CD4-positive, alpha-beta T cell (primary cell): Measurements from ENCODE around the gene CFAP45. TPM values are rescaled to one million over a fixed set of nuclear protein-coding genes. Genes with fewer than 3 reads are reported as not detected.

Experiments
- ATAC-seq: fragments of 200-7000 bp; cut with Tn5 transposase; one replicate; pipeline ENCODE4 v1.10.0; 2022; ENCODE audit warnings: mild to moderate bottlenecking; ENCODE audit not compliant: poor library complexity
- CTCF ChIA-PET: fragments of 350-600 bp; sonication (Branson Sonifier 250); formaldehyde crosslinking; loops from one replicate; lab custom pipeline; 2021; ENCODE audit warnings: antibody characterized with exemption, inconsistent platforms; lab: Charles Lee
- POLR2A ChIA-PET: fragments of 350-600 bp; sonication (Branson Sonifier 250); formaldehyde crosslinking; loops from one replicate; lab custom pipeline; 2021; ENCODE audit warnings: antibody characterized with exemption, inconsistent platforms; lab: Charles Lee
- DNase-seq, 14 experiments: peaks; one replicate each; pipeline ENCODE4 v3.0.0-alpha.2; 2013 to 2020; ENCODE audit warnings: mixed read lengths in 2 of 14
- H3K27ac ChIP-seq, 2 donors: one replicate each; pipeline versions ENCODE4 v1.5.1 to v1.7.0; 2013; ENCODE audit warnings: low read length in 2 of 2, low read depth in 1 of 2, mild to moderate bottlenecking in 1 of 2
- H3K27me3 ChIP-seq, 2 experiments: 1 replicate in 1 of 2; 2 replicates in 1 of 2; pipeline versions ENCODE4 v1.6.1 to v1.7.0; 2013; ENCODE audit warnings: low read length in 2 of 2, control low read depth in 1 of 2, mild to moderate bottlenecking in 1 of 2, moderate library complexity in 1 of 2; ENCODE audit not compliant: insufficient read depth in 2 of 2, control insufficient read depth in 1 of 2
- H3K36me3 ChIP-seq: one replicate; pipeline ENCODE4 v1.6.1; 2013; ENCODE audit warnings: low read length, control low read depth; ENCODE audit not compliant: insufficient read depth
- H3K4me1 ChIP-seq: one replicate; pipeline ENCODE4 v1.6.1; 2013; ENCODE audit warnings: low read length, control low read depth; ENCODE audit not compliant: insufficient read depth
- H3K4me3 ChIP-seq: one replicate; pipeline ENCODE4 v1.5.1; 2013; ENCODE audit warnings: mild to moderate bottlenecking, low read length, moderate library complexity
- H3K9me3 ChIP-seq, 2 experiments: 1 replicate in 1 of 2; 2 replicates in 1 of 2; pipeline versions ENCODE4 v1.6.1 to v1.7.0; 2013; ENCODE audit warnings: low read length in 2 of 2, mild to moderate bottlenecking in 2 of 2, control low read depth in 1 of 2, moderate library complexity in 1 of 2; ENCODE audit not compliant: control insufficient read depth in 1 of 2, insufficient read depth in 1 of 2
- H3K27ac Mint-ChIP-seq: one replicate; pipeline ENCODE4 v1.8.0; 2020; ENCODE audit warnings: mixed read lengths
- H3K27me3 Mint-ChIP-seq: one replicate; pipeline ENCODE4 v1.8.0; 2021; ENCODE audit warnings: mixed read lengths
- H3K36me3 Mint-ChIP-seq: one replicate; pipeline ENCODE4 v1.8.0; 2021; ENCODE audit warnings: low read depth, mixed read lengths
- H3K4me1 Mint-ChIP-seq: one replicate; pipeline ENCODE4 v1.8.0; 2021; ENCODE audit warnings: low read depth, mixed read lengths
- H3K4me3 Mint-ChIP-seq: one replicate; pipeline ENCODE4 v1.8.0; 2020; ENCODE audit warnings: mild to moderate bottlenecking, mixed read lengths
- H3K9me3 Mint-ChIP-seq: one replicate; pipeline ENCODE4 v1.8.0; 2020; ENCODE audit warnings: mixed read lengths
- intact Hi-C, 2 experiments: fragments of 100-400 bp; cut with DNase I in 1 of 2; cut with micrococcal nuclease in 1 of 2; formaldehyde crosslinking; loops; one replicate each; pipeline versions ENCODE4 v1.15.1 to v1.9.0; 2023 to 2025; cut with DNase I, micrococcal nuclease
- total RNA-seq, 174 experiments: library from RNA in 2 of 174; stranded (reverse) in 2 of 174; gene quantifications; one replicate each; pipeline ENCODE4 v1.2.3 and lab custom pipeline; 2021 to 2026
- TF ChIP-seq, protein P1 (sequence below): fragments of 200-600 bp; IDR thresholded peaks from one replicate; pipeline ENCODE4 v1.8.0; 2022; ENCODE audit warnings: antibody characterized with exemption, mild to moderate bottlenecking

The CFAP45 gene
- total RNA-seq, 2 experiments from 2014 or later, result 8.4 to 9.0 TPM

DNA sequence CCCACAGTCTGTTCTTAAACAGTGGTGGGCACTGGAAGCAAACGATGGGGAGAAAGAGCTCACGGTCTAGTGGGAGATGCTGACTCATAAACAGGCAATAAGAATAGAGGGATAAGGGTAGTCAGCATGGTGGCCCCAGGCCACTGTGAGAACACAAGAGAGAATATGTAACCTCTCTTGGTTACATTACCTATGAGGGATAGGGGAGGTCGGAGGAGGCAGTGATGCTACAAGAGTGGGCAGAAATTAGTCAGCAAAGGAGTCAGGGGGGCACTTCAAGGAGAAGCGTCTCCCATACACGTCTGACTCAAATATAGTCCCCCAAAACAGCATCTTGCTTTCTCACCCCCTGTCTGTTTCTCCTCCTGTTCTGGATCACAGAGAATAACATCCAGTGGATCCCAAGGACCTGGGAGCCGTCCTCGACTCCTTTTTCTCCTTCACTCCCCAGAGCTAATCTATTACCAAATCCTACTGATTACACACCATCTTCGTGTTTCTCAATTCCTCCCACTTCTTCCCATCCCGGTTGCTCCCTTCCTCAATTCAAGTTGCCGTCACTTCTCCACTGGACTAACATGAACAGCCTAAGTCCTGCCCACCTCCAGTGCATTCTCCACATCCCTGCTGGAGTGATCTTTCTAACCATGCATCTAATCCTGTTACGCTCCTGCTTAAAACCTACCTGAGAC is 71.2 kb downstream of the CFAP45 start:
- H3K27me3 ChIP-seq, result no peaks in the 10 kb centered on the region
- H3K4me1 Mint-ChIP-seq, result peaks cover 42% of the 10 kb centered on the region
- H3K27ac Mint-ChIP-seq, result no peak overlapping the region
- H3K9me3 ChIP-seq, result peaks cover 0 to 31% of the 10 kb centered on the region in 2 experiments
- peaks cover 37% of the 10 kb centered on the region for H3K4me1 ChIP-seq
- no peaks in the 10 kb centered on the region for H3K36me3 Mint-ChIP-seq
- TF ChIP-seq, protein P1, sequence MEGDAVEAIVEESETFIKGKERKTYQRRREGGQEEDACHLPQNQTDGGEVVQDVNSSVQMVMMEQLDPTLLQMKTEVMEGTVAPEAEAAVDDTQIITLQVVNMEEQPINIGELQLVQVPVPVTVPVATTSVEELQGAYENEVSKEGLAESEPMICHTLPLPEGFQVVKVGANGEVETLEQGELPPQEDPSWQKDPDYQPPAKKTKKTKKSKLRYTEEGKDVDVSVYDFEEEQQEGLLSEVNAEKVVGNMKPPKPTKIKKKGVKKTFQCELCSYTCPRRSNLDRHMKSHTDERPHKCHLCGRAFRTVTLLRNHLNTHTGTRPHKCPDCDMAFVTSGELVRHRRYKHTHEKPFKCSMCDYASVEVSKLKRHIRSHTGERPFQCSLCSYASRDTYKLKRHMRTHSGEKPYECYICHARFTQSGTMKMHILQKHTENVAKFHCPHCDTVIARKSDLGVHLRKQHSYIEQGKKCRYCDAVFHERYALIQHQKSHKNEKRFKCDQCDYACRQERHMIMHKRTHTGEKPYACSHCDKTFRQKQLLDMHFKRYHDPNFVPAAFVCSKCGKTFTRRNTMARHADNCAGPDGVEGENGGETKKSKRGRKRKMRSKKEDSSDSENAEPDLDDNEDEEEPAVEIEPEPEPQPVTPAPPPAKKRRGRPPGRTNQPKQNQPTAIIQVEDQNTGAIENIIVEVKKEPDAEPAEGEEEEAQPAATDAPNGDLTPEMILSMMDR, result no peak
- no peak overlapping the region for H3K4me3 Mint-ChIP-seq
- intact Hi-C loops, result no loop called here
- POLR2A ChIA-PET, result interaction anchor here (0.6 kb wide), 1 partner anchor 608 kb away, joined by 3 read pairs; no protein-coding TSS in a partner anchor
- no peaks in the 10 kb centered on the region for H3K27me3 Mint-ChIP-seq
- no peak overlapping the region for H3K4me3 ChIP-seq
- CTCF ChIA-PET, result no interaction called here
- no peaks in the 10 kb centered on the region for H3K9me3 Mint-ChIP-seq
- DNase-seq (peak in 1 of 14 experiments; percentile 22), ATAC-seq (no peak)
- no peaks in the 10 kb centered on the region for H3K36me3 ChIP-seq
- no peak overlapping the region for H3K27ac ChIP-seq

DNA sequence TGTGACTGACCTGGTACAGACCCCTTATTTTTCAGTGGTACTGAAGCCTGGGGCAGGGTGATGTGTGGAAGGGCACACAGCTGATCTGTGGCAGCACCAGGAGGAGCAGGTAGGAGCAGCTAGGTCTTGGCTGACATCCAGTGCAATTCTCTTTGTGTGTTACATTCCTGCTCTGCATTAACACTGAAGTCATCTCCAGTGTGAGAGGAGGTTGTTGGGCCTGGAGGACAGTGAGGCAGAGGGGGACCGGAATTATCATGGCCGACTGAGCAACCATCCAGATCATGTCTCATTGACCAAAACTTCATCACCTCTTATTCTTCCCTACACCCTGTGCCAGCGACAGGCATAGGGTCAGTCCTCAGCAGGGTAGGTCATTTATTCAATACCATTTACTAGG is 71.8 kb downstream of the CFAP45 start:
- Histone ChIP-seq H3K4me1 (peaks cover 37% of the 10 kb centered on the region), H3K27me3 (no peaks in the 10 kb centered on the region), H3K36me3 (no peaks in the 10 kb centered on the region), H3K9me3 (peaks cover 0 to 31% of the 10 kb centered on the region in 2 experiments), H3K27ac (no peak overlapping the region), H3K4me3 (no peak overlapping the region)
- TF ChIP-seq, protein P1, result no peak
- Mint-ChIP-seq H3K27ac (no peak overlapping the region), H3K9me3 (no peaks in the 10 kb centered on the region), H3K4me1 (peaks cover 42% of the 10 kb centered on the region), H3K4me3 (no peak overlapping the region), H3K27me3 (no peaks in the 10 kb centered on the region), H3K36me3 (no peaks in the 10 kb centered on the region)
- ChIA-PET CTCF (no interaction called here), POLR2A (interaction anchor here (1.1 kb wide), 1 partner anchor 97 kb away, joined by 4 read pairs; the partner anchor contains the start of gene TAGLN2)
- no peak for DNase-seq
- ATAC-seq, result no peak
- intact Hi-C loops, result no loop called here

DNA sequence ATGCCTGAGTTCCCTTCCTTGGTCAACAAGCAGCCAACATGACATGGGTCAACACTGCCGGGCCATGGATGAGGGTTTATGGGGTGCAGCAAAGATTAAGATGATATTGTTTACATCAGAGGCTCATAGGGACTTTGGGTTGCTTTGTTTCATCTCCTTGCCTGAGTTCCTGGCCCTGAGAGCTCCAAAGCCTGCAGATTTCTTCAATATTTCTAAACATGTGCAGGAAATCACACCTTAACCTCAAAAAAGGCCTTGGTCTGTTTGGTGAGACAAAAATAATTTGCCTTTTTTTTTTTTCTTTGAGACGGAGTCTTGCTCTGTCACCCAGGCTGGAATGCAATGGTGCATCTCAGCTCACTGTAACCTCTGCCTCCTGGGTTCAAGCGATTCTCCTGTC is 72.4 kb downstream of the CFAP45 start:
- ATAC-seq (no peak), DNase-seq (peak in 3 of 14 experiments; percentile 43 to 76 (median 55))
- no peaks in the 10 kb centered on the region for H3K27me3 ChIP-seq
- Mint-ChIP-seq H3K36me3 (no peaks in the 10 kb centered on the region), H3K4me3 (no peak overlapping the region), H3K27me3 (no peaks in the 10 kb centered on the region), H3K9me3 (no peaks in the 10 kb centered on the region), H3K4me1 (peaks cover 42% of the 10 kb centered on the region), H3K27ac (no peak overlapping the region)
- H3K36me3 ChIP-seq, result no peaks in the 10 kb centered on the region
- intact Hi-C loops, result no loop called here
- peaks cover 37% of the 10 kb centered on the region for H3K4me1 ChIP-seq
- POLR2A ChIA-PET, result interaction anchor here (1.1 kb wide), 1 partner anchor 97 kb away, joined by 4 read pairs; the partner anchor contains the start of gene TAGLN2
- H3K4me3 ChIP-seq, result no peak overlapping the region
- peaks cover 0 to 31% of the 10 kb centered on the region in 2 experiments for H3K9me3 ChIP-seq
- TF ChIP-seq, protein P1, result no peak
- CTCF ChIA-PET, result no interaction called here
- no peak overlapping the region for H3K27ac ChIP-seq
